HCT116 (cell line): ENCODE results near the gene DLX4. TPM values are rescaled to one million over a fixed set of nuclear protein-coding genes. Genes with fewer than 3 reads are reported as not detected.

Source experiments
- ATAC-seq: fragments of 200-7000 bp; cut with Tn5 transposase; 2 replicates; pipeline ENCODE4 v1.9.1; 2020; ENCODE audit warnings: mild to moderate bottlenecking, moderate library complexity
- BruUV-seq: library from RNA; stranded (reverse); fragments of 400-500 nt; replicated peaks from 2 replicates; lab custom pipeline; 2021; lab: Mats Ljungman, UMichigan
- CTCF ChIA-PET: fragments of 300-600 bp; sonication (Branson Sonifier 250); formaldehyde crosslinking; loops from one replicate; lab custom pipeline; 2021; ENCODE audit warnings: antibody characterized with exemption; lab: Charles Lee
- POLR2A ChIA-PET: fragments of 300-600, 350-600 bp; sonication (Branson Sonifier 250); formaldehyde crosslinking; loops from one replicate; lab custom pipeline; 2021; ENCODE audit warnings: antibody characterized with exemption; lab: Charles Lee
- RAD21 ChIA-PET, 2 experiments: fragments of 300-600 bp; sonication (Branson Sonifier 250); formaldehyde crosslinking; loops; one replicate each; lab custom pipeline; 2023; ENCODE audit warnings: low total read pairs in 2 of 2; ENCODE audit not compliant: uncharacterized antibody in 2 of 2, unreplicated experiment in 2 of 2, low non-redundant PET in 1 of 2; lab: Charles Lee
- DNase-seq: peaks from one replicate; pipeline ENCODE4 v3.0.0-alpha.2; 2010; ENCODE audit warnings: low read depth, low spot score
- H2AFZ ChIP-seq: fragments of 200-600 bp; shearing (Covaris generic), sonication (generic); 2 replicates; pipeline ENCODE4 v1.6.1; 2017; ENCODE audit warnings: low read depth, mixed run types, mixed read lengths, antibody characterized with exemption, low read length; ENCODE audit not compliant: poor library complexity, severe bottlenecking
- H3K27ac ChIP-seq: 2 replicates; pipeline ENCODE4 v1.5.1; 2012; ENCODE audit warnings: low read depth, low read length
- H3K27me3 ChIP-seq: fragments of 200-600 bp; sonication (generic); 2 replicates; pipeline ENCODE4 v1.6.1; 2016; ENCODE audit warnings: mixed run types, low read length, mixed read lengths; ENCODE audit not compliant: insufficient read depth
- H3K36me3 ChIP-seq, 2 experiments: fragments of 200-500 bp in 1 of 2; fragments of 200-600 bp in 1 of 2; sonication (Bioruptor generic) in 1 of 2; sonication (generic) in 1 of 2; 2 replicates each; pipeline versions ENCODE4 v1.5.1 to v1.6.1; 2014 to 2016; ENCODE audit warnings: low read length in 2 of 2, inconsistent platforms in 1 of 2, mixed read lengths in 1 of 2, mixed run types in 1 of 2; ENCODE audit not compliant: insufficient read depth in 2 of 2, control insufficient read depth in 1 of 2
- H3K4me1 ChIP-seq, 2 experiments: fragments of 200-600 bp in 1 of 2; sonication (generic) in 1 of 2; 2 replicates each; pipeline versions ENCODE4 v1.5.1 to v1.6.1; 2012 to 2017; ENCODE audit warnings: low read length in 2 of 2, inconsistent platforms in 1 of 2, mild to moderate bottlenecking in 1 of 2, mixed read lengths in 1 of 2, mixed run types in 1 of 2, moderate library complexity in 1 of 2; ENCODE audit not compliant: insufficient read depth in 2 of 2, control insufficient read depth in 1 of 2
- H3K4me2 ChIP-seq: fragments of 200-600 bp; sonication (generic); 2 replicates; pipeline ENCODE4 v1.6.1; 2017; ENCODE audit warnings: mixed run types, low read length, mixed read lengths
- H3K4me3 ChIP-seq, 2 experiments: fragments of 200-600 bp in 1 of 2; sonication (generic) in 1 of 2; replicated peaks in 1 of 2; 2 replicates each; pipeline ENCODE4 v1.5.1; 2011 to 2016; ENCODE audit warnings: low read length in 2 of 2, control low read depth in 1 of 2, low read depth in 1 of 2, mild to moderate bottlenecking in 1 of 2, mixed read lengths in 1 of 2, mixed run types in 1 of 2
- H3K79me2 ChIP-seq: fragments of 200-600 bp; sonication (generic); 2 replicates; pipeline ENCODE4 v1.6.1; 2017; ENCODE audit warnings: mild to moderate bottlenecking, mixed run types, low read length, moderate library complexity, mixed read lengths; ENCODE audit not compliant: insufficient read depth
- H3K9ac ChIP-seq: fragments of 200-600 bp; sonication (generic); 2 replicates; pipeline ENCODE4 v1.6.1; 2016; ENCODE audit warnings: low read length, mixed read lengths
- H3K9me2 ChIP-seq: fragments of 200-600 bp; sonication (generic), shearing (Covaris generic); 2 replicates; pipeline ENCODE4 v1.6.1; 2017; ENCODE audit warnings: mixed run types, mild to moderate bottlenecking, moderate library complexity; ENCODE audit not compliant: insufficient read depth
- H3K9me3 ChIP-seq, 2 experiments: fragments of 200-500 bp in 1 of 2; fragments of 200-600 bp in 1 of 2; sonication (Bioruptor generic) in 1 of 2; sonication (generic) in 1 of 2; 2 replicates each; pipeline ENCODE4 v1.6.1; 2014 to 2017; ENCODE audit warnings: low read length in 2 of 2, mixed read lengths in 2 of 2, inconsistent platforms in 1 of 2, low read depth in 1 of 2, mild to moderate bottlenecking in 1 of 2, mixed run types in 1 of 2, moderate library complexity in 1 of 2; ENCODE audit not compliant: control insufficient read depth in 1 of 2, insufficient read depth in 1 of 2
- H4K20me1 ChIP-seq: fragments of 200-600 bp; sonication (generic), shearing (Covaris generic); 2 replicates; pipeline ENCODE4 v1.6.1; 2017; ENCODE audit warnings: mixed run types, mild to moderate bottlenecking, moderate library complexity; ENCODE audit not compliant: insufficient read depth
- ATF3 ChIP-seq: IDR thresholded peaks from 2 replicates; pipeline ENCODE4 v1.6.1; 2012
- CTCF ChIP-seq, 3 experiments: fragments of 200-600 bp in 1 of 3; sonication (generic) in 1 of 3; IDR thresholded peaks in 2 of 3; conservative IDR thresholded peaks in 1 of 3; 2 replicates each; pipeline ENCODE4 v1.5.1; 2012 to 2017; ENCODE audit warnings: low read depth in 2 of 3, low read length in 2 of 3, antibody characterized with exemption in 1 of 3, borderline replicate concordance in 1 of 3, control low read depth in 1 of 3, mild to moderate bottlenecking in 1 of 3, mixed read lengths in 1 of 3, mixed run types in 1 of 3, moderate library complexity in 1 of 3; ENCODE audit not compliant: insufficient read depth in 1 of 3
- ELF1 ChIP-seq: IDR thresholded peaks from 2 replicates; pipeline ENCODE4 v1.6.1; 2012; ENCODE audit warnings: low read depth, borderline replicate concordance
- EZH2 ChIP-seq: fragments of 200-600 bp; sonication (generic); IDR thresholded peaks from 2 replicates; pipeline ENCODE4 v1.6.1; 2017; ENCODE audit warnings: antibody characterized with exemption, mixed run types
- EZH2phosphoT487 ChIP-seq: fragments of 200-600 bp; IDR thresholded peaks from 2 replicates; pipeline ENCODE4 v1.6.1; 2018; ENCODE audit warnings: antibody characterized with exemption, borderline replicate concordance
- JUND ChIP-seq: IDR thresholded peaks from 2 replicates; pipeline ENCODE4 v1.6.1; 2012
- RAD21 ChIP-seq: IDR thresholded peaks from 2 replicates; pipeline ENCODE4 v1.6.1; 2012; ENCODE audit warnings: low read depth, mild to moderate bottlenecking
- SP1 ChIP-seq: IDR thresholded peaks from 2 replicates; pipeline ENCODE4 v1.6.1; 2012; ENCODE audit warnings: low read depth
- ZFX ChIP-seq: fragments of 450-650 bp; IDR thresholded peaks from 2 replicates; pipeline ENCODE4 v1.6.1; 2017
- ZNF274 ChIP-seq: fragments of 200-500 bp; sonication (Bioruptor generic); IDR thresholded peaks from 2 replicates; pipeline ENCODE4 v1.6.1; 2014; ENCODE audit warnings: mild to moderate bottlenecking, low read depth, low read length, inconsistent platforms
- intact Hi-C: fragments of 100-400 bp; cut with micrococcal nuclease; formaldehyde crosslinking; loops from 2 replicates; pipeline ENCODE4 v1.10.0; 2022
- total RNA-seq: library from RNA; stranded (reverse); gene quantifications from one replicate; pipeline ENCODE4 v1.2.1, GENCODE V29; 2021; ENCODE audit not compliant: unreplicated experiment
- TF ChIP-seq, protein P1 (sequence below): IDR thresholded peaks from 2 replicates; pipeline ENCODE4 v1.6.1; 2012
- TF ChIP-seq, protein P2 (sequence below): IDR thresholded peaks from 2 replicates; pipeline ENCODE4 v1.6.1; 2011; ENCODE audit warnings: mild to moderate bottlenecking, low read length, moderate library complexity; ENCODE audit not compliant: insufficient replicate concordance; ENCODE audit errors: extremely low read depth

DLX4 gene
- total RNA-seq, 1 experiment from 2014 or later, result 14.0 TPM

DNA sequence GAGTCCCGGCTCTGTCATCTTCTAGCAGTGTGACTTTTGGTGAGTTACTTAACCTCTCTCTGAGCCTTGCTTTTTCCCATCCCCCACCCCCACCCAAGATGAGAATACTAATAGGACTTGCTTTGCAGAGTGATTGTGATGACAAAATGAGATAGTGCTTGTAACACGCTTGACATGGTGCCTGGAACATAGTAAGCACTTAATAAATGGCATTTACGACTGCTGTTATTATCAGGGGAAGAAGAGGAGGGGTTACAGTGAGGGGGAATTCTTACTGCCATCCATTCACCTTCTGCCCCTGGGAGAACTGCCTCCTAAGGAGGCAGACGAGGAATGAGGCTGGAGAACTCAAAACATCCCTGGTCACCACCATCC lies 7.8 kb downstream of the DLX4 start:
- Histone ChIP-seq H3K9ac (no peak overlapping the region), H3K4me2 (no peak overlapping the region), H3K4me1 (peaks cover 6 to 18% of the 10 kb centered on the region in 2 experiments; a peak in 3 of 4 replicates), H3K79me2 (no peaks in the 10 kb centered on the region), H3K9me3 (no peaks in the 10 kb centered on the region), H3K27me3 (no peaks in the 10 kb centered on the region), H3K9me2 (no peaks in the 10 kb centered on the region), H3K27ac (no peak overlapping the region), H3K4me3 (no peak overlapping the region), H4K20me1 (no peaks in the 10 kb centered on the region), H3K36me3 (no peaks in the 10 kb centered on the region), H2AFZ (no peak overlapping the region)
- ATAC-seq (no peak), DNase-seq (no peak)
- RAD21 ChIA-PET, result interaction anchor here in 1 of 2 experiments (1.6 kb wide), 1 partner anchor 20 kb away, joined by 5 read pairs; no protein-coding TSS in a partner anchor
- BruUV-seq, result no TSS peak
- CTCF ChIA-PET, result interaction anchor here (1.7 to 4.2 kb wide), 2 partner anchors 20 to 24 kb away, joined by 8 to 18 read pairs; no protein-coding TSS in a partner anchor
- POLR2A ChIA-PET, result no interaction called here
- TF ChIP-seq SP1 (no peak), ATF3 (no peak), CTCF (IDR thresholded peaks at IDR 0.05 in 2 of 3, conservative IDR thresholded peaks at IDR 0.05 in 1 of 3; ENCODE audit: borderline replicate concordance in 1 of 3, insufficient read depth in 1 of 3, low read depth in 2 of 3, low read length in 2 of 3) (no peak), EZH2 (no peak), ZNF274 (no peak), RAD21 (no peak), ELF1 (no peak), ZFX (no peak), EZH2phosphoT487 (no peak), JUND (no peak)
- TF ChIP-seq, protein P1, sequence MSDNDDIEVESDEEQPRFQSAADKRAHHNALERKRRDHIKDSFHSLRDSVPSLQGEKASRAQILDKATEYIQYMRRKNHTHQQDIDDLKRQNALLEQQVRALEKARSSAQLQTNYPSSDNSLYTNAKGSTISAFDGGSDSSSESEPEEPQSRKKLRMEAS, result no peak
- TF ChIP-seq, protein P2, sequence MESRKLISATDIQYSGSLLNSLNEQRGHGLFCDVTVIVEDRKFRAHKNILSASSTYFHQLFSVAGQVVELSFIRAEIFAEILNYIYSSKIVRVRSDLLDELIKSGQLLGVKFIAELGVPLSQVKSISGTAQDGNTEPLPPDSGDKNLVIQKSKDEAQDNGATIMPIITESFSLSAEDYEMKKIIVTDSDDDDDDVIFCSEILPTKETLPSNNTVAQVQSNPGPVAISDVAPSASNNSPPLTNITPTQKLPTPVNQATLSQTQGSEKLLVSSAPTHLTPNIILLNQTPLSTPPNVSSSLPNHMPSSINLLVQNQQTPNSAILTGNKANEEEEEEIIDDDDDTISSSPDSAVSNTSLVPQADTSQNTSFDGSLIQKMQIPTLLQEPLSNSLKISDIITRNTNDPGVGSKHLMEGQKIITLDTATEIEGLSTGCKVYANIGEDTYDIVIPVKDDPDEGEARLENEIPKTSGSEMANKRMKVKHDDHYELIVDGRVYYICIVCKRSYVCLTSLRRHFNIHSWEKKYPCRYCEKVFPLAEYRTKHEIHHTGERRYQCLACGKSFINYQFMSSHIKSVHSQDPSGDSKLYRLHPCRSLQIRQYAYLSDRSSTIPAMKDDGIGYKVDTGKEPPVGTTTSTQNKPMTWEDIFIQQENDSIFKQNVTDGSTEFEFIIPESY, result no peak
- intact Hi-C loops, result no loop called here
